Measurements from ENCODE around the gene THAP12.

Gene THAP12

DNA sequence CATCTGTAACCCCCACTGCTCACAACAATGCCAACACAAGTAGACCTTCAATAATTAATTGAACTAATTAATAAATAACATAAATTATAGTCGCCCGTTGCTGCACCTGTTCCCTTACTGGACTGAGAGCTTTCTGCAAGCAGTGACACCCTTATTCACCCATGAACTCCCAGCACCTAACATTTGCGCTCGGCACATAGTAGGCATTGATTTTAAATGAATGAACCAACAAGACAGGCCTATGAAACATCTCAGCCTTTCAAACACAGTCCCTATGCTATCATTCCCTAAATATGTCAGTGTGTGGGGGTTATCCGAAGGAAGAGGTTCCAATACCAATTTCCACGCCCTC lies 1.1 kb downstream of the THAP12 start:
- DNase-seq = no peak

DNA sequence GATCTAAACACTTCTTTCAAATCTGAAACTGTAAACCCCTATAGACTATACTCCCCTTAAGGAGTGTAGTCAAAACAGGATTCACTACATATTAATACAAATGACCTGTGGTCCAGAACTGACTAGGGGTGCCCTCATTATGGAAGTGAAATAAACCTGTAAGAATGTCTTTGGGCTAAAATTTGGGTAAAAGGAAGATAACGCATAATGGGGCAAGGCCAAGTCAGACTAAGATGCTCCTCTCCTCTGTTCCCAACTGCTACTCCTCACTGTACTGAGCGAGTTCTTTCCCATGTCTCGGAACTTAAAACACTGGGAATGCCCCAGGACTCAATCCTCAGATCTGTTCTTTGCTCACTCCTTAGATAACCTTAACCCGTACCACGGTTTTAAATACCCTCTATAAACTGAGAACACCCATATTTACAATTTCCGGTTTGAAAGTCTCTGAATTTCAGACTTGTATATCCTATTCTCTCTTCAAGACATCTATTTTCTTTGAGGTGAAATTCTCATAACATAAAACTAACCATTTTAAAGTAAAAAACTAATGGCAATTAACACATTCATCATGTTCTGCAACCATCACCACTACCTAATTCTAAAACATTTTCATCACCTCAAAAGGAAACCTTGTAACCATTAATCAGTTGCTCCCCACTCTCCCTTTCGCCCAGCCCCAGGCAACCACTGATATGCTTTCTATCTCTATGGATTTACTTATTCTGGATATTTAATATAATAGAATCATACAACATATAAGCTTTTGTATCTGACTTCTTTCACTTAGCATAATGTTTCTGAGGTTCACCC lies 4.0 kb downstream of the THAP12 start:
- no peak for DNase-seq

GRCh38 chr11:76371170-76371569 lies 9.8 kb downstream of the THAP12 start:
- DNase-seq = no peak

DNA sequence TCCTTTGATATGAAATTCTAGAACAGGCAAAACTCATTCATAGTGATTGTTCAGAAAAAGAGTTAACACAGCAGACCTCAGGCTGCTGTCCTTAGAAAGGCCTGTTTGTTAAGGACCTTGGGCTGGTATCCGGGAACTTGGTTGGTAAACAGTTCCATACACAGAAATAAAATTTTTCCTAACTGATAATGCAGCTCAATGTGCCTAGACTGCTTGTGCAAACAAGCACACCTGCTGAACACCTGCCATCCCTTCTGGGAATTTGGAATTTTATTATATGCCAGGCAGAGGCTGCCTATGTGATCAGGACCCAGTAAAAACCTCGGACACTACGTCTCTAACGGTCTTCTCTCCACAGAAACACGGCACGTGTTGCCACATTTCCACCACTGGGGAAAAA lies 11.5 kb downstream of the THAP12 start:
- DNase-seq = no peak

DNA sequence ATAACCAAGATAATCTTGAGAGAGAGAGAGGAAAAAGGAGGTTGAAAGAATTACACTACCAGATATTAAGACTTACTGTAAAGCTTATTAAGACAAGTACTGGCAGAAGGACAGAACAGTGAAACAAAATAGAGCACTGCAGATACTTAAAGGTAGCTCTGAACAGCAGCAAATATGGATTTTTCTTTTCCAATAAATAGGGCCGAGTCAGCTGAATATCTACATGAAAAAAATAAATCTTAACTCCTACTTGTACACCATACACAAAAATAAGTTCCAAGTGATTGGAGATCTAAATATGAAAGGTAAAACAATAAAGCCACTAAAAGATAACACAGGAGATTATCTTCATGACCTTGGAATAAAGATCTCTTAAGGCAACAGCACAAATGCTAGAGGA lies 12.4 kb downstream of the THAP12 start:
- DNase-seq = no peak

- no peak for DNase-seq
These were observed 15.8 kb downstream of the THAP12 start for GRCh38 chr11:76365038-76365679.

DNA sequence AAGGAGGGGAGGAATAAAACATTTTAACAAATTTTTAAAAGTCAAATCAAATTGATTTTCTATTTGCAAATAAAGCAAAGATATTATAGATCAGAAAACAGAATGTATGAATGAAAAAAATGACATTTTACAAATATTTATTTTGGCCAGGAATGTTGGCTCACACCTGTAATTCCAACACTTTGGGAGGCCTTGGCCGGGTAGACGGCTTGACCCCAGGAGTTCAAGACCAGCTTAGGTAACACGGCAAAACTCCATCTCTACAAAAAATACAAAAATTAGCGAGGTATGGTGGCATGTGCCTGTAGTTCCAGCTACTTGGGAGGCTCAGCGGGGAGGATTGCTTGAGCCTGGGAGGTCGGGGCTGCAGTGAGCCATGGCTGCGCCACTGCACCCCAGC lies 18.2 kb downstream of the THAP12 start:
- no peak for DNase-seq

- DNase-seq = no peak
These were observed 19.2 kb downstream of the THAP12 start for GRCh38 chr11:76361776-76362175.

GRCh38 chr11:76361374-76361773 lies 19.6 kb downstream of the THAP12 start:
- DNase-seq = no peak

DNA sequence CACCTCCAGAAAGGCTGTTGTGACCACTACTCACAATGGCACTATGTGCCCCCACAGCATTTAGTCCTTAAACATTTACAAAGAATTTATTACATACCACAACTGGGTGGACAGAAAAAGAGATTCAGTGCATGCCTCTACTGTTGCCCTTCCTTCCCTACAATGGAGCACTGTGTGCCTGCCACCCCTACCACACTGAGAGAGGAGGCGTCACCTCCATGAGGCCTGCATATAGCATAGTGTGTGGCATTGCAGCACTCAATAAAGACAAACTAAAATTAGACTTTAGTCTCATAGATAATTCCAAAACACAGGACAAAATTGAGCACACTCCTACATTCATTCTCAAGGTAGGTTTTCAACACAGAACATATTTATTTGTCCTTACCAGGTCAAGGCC lies 25.8 kb downstream of the THAP12 start:
- DNase-seq = no peak

GRCh38 chr11:76348348-76348747 lies 32.6 kb downstream of the THAP12 start:
- DNase-seq = no peak

DNA sequence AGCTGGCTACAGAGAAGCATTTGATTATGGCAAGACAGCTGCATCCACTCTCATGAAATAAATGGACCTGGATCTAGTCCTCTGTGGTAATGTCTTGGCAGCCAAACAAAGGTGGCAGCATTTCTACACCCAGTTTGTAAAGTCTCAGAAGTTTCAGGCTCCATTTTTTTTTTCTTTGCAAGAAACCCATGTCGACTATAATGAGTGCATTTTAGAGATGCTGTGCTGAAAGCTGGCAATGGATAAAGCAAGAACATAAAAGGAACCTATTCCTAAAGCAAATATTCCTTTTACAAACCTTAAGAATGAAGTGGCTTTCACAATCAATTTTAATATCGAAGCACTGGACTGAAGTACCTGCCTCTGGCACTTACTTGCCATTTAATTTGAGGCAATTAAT lies 33.5 kb downstream of the THAP12 start:
- DNase-seq = no peak

DNA sequence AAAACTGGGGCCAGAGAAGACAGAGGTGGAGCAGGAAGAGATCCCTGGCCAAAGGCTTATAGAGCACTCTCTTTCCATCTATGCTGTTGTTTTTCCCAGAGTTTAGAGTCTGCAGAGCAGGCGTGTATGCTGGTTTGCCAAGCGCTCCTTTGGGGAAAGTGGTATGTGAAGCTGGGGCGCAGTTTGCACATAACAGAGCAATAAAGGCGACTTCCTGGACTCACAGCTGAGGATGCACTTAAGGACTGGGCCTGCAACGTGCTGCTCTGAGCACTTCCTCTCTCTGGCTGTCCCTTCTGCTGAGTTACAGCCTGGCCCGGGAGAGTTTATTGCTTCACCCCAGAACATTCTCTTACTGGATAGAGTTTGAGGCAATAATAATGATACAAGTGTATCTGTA lies 41.7 kb downstream of the THAP12 start:
- DNase-seq = no peak

GRCh38 chr11:76337923-76338322 lies 43.0 kb downstream of the THAP12 start:
- no peak for DNase-seq

- DNase-seq = no peak
These were observed 43.5 kb downstream of the THAP12 start for GRCh38 chr11:76337469-76337868.

- no peak for DNase-seq
These were observed 44.3 kb downstream of the THAP12 start for GRCh38 chr11:76336597-76336996.

DNA sequence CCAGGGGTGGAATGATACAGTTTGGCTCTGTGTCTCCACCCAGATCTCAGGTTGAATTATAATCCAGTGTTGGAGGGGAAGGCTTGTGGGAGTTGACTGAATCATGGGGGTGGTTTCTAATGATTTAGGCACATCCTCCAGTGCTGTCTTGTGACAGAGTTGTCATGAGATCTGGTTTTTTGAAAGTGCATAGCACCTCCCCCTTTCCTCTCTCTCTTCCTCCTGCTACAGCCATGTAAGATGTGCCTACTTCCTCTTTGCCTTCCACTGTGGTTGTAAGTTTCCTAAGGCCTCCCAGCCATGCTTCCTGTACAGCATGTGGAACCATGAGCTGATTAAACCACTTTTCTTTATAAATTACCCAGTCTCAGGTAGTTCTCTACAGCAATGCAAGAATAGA lies 45.1 kb downstream of the THAP12 start:
- no peak for DNase-seq

DNA sequence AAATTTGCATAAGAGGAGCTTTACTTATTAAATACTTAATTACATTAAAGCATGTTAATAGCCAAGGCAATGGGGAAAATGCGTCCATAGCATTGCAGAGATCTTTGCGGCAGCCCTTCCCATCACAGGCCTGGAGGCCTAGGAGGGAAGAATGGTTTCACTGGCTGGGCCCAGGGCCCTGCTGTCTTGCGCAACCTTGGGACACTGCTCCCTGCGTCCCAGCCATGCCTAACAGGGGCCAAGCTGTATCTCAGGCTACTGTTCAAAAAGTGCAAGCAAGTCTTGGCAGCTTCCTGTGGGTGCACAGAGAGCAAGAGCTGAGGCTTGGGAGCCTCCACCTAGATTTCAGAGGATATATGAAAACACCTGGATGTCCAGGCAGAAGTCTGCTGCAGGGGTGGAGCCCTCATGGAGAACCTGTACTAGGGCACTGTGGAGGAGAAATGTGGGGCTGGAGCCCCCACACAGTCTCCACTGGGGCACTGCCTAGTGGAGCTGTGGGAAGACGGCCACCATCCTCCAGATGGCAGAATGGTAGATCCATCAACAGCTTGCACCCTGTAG lies 46.0 kb downstream of the THAP12 start:
- no peak for DNase-seq

GRCh38 chr11:76330651-76331050 lies 50.3 kb downstream of the THAP12 start:
- DNase-seq = no peak

DNA sequence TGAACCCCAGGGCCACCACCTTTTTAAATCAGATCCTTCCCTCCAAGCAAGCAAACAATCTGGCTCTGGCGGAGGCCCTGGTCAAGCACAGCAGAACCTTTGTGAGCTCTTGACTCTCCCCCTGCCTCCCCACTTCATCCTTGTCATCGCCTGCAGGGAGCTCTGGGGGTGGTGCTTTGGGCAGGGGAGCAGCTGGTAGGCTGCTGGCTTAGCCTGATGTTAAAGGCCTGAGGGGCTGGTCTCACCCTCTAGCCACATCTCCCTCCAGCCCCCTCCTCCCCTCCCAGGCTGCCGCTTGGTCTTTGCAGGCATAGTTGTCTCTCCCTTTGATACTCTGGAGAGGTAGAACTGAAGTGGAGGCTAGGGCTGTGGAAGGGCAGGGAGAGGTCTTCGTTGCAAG lies 50.9 kb downstream of the THAP12 start:
- DNase-seq = no peak

- DNase-seq = no peak
These were observed 51.8 kb downstream of the THAP12 start for GRCh38 chr11:76329084-76329648.

GRCh38 chr11:76327756-76328388 lies 53.1 kb downstream of the THAP12 start:
- DNase-seq = no peak

DNA sequence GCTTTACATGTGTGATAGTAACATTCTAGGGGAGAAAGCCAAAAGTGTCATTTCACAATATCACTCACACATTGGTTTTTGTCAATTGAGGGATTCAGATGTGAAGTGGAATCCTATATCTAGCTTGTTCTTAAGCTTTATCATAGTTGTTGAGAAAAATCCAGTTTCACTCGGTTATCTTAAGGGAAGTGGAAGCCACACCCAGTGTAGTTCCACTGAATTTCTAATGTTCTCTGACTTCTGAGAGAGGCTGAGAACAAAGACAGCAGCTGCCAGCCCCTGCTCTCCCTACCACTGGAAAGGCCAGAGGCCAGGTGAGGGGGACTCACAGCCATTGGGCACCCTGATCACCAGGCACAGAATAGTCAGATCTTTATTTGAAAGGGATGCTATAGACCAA lies 53.7 kb downstream of the THAP12 start:
- DNase-seq = no peak

DNA sequence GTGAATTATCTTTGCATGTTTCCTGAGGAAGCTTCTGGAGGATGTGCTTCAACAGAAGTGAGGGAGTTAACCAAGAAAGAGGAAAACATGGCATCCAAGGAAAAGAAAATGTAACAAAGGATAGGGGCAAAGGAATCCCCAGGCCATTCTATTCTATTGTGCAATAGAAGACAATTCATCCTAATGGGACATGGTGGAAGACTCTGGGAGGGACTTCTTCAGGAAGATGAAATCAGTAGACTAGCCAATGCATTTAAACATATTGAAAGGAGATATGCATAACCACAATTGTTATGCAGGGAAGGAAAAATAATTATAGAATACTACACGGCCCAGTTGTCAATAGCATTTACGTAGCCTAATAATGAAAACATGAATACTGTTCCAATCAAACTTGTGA lies 55.7 kb downstream of the THAP12 start:
- no peak for DNase-seq
